GM19395 (cell line): ENCODE data around the gene URB2.
A peak's percentile ranks its signal among the peaks of the same experiment; 100 is the strongest.
"Not testable (repeated sequence)": the region's sequence is repeated elsewhere in the genome, so short reads cannot be mapped to it uniquely, and the experiment has no call there.

Experiments used
- ATAC-seq: cut with Tn5 transposase; IDR thresholded peaks from one replicate; pipeline ENCODE4 v1.9.1; 2021; ENCODE audit warnings: mild to moderate bottlenecking, moderate library complexity; ENCODE audit not compliant: unreplicated experiment

The URB2 gene

GRCh38 chr1:229625915-229626831, at the start of gene URB2, which contains the start of gene TAF5L:
Gene URB2 (plus strand): TSS chr1:229626247. CDS start chr1:229627634, 1,387 bp downstream.
Gene TAF5L (minus strand): TSS chr1:229626122. CDS start chr1:229614482, 11,640 bp downstream.
- peak; percentile 82 for ATAC-seq

GRCh38 chr1:229578168-229579058, 47.6 kb upstream of the URB2 start:
- peak; percentile 25 for ATAC-seq

GRCh38 chr1:229579059-229579673, 46.9 kb upstream of the URB2 start:
- ATAC-seq = peak; percentile 87

GRCh38 chr1:229581485-229581884, 44.6 kb upstream of the URB2 start:
- no peak for ATAC-seq

- no peak for ATAC-seq
These were observed 43.9 kb upstream of the URB2 start for GRCh38 chr1:229582011-229582694.

GRCh38 chr1:229582715-229583114, 43.3 kb upstream of the URB2 start:
- ATAC-seq = no peak

- no peak for ATAC-seq
These were observed 40.7 kb upstream of the URB2 start for GRCh38 chr1:229585338-229585737.

- ATAC-seq = no peak
These were observed 35.9 kb upstream of the URB2 start for GRCh38 chr1:229590119-229590518.

- ATAC-seq = no peak
These were observed 32.2 kb upstream of the URB2 start for GRCh38 chr1:229593800-229594199.

- no peak for ATAC-seq
These were observed 31.6 kb upstream of the URB2 start for GRCh38 chr1:229594227-229595008.

GRCh38 chr1:229595876-229596275, 30.2 kb upstream of the URB2 start:
- ATAC-seq = not testable (repeated sequence)

GRCh38 chr1:229596925-229597699, 28.9 kb upstream of the URB2 start:
- ATAC-seq = no peak

GRCh38 chr1:229597877-229598276, 28.2 kb upstream of the URB2 start:
- no peak for ATAC-seq

GRCh38 chr1:229599218-229599954, 26.7 kb upstream of the URB2 start:
- no peak for ATAC-seq

- ATAC-seq = no peak
These were observed 25.8 kb upstream of the URB2 start for GRCh38 chr1:229600229-229600628.

- no peak for ATAC-seq
These were observed 22.6 kb upstream of the URB2 start for GRCh38 chr1:229603371-229604005.

- ATAC-seq = no peak
These were observed 18.7 kb upstream of the URB2 start for GRCh38 chr1:229607370-229607769.

- ATAC-seq = no peak
These were observed 17.5 kb upstream of the URB2 start for GRCh38 chr1:229608590-229608989.
